HCT116 (cell line): ENCODE data around the gene RCVRN. TPM values are rescaled to one million over a fixed set of nuclear protein-coding genes. Genes with fewer than 3 reads are reported as not detected.

Experiments used
- ATAC-seq: fragments of 200-7000 bp; cut with Tn5 transposase; 2 replicates; pipeline ENCODE4 v1.9.1; 2020; ENCODE audit warnings: mild to moderate bottlenecking, moderate library complexity
- BruUV-seq: library from RNA; stranded (reverse); fragments of 400-500 nt; replicated peaks from 2 replicates; lab custom pipeline; 2021; lab: Mats Ljungman, UMichigan
- CTCF ChIA-PET: fragments of 300-600 bp; sonication (Branson Sonifier 250); formaldehyde crosslinking; loops from one replicate; lab custom pipeline; 2021; ENCODE audit warnings: antibody characterized with exemption; lab: Charles Lee
- POLR2A ChIA-PET: fragments of 300-600, 350-600 bp; sonication (Branson Sonifier 250); formaldehyde crosslinking; loops from one replicate; lab custom pipeline; 2021; ENCODE audit warnings: antibody characterized with exemption; lab: Charles Lee
- RAD21 ChIA-PET, 2 experiments: fragments of 300-600 bp; sonication (Branson Sonifier 250); formaldehyde crosslinking; loops; one replicate each; lab custom pipeline; 2023; ENCODE audit warnings: low total read pairs in 2 of 2; ENCODE audit not compliant: uncharacterized antibody in 2 of 2, unreplicated experiment in 2 of 2, low non-redundant PET in 1 of 2; lab: Charles Lee
- DNase-seq: peaks from one replicate; pipeline ENCODE4 v3.0.0-alpha.2; 2010; ENCODE audit warnings: low read depth, low spot score
- H2AFZ ChIP-seq: fragments of 200-600 bp; shearing (Covaris generic), sonication (generic); 2 replicates; pipeline ENCODE4 v1.6.1; 2017; ENCODE audit warnings: low read depth, mixed run types, mixed read lengths, antibody characterized with exemption, low read length; ENCODE audit not compliant: poor library complexity, severe bottlenecking
- H3K27ac ChIP-seq: 2 replicates; pipeline ENCODE4 v1.5.1; 2012; ENCODE audit warnings: low read depth, low read length
- H3K27me3 ChIP-seq: fragments of 200-600 bp; sonication (generic); 2 replicates; pipeline ENCODE4 v1.6.1; 2016; ENCODE audit warnings: mixed run types, low read length, mixed read lengths; ENCODE audit not compliant: insufficient read depth
- H3K36me3 ChIP-seq, 2 experiments: fragments of 200-500 bp in 1 of 2; fragments of 200-600 bp in 1 of 2; sonication (Bioruptor generic) in 1 of 2; sonication (generic) in 1 of 2; 2 replicates each; pipeline versions ENCODE4 v1.5.1 to v1.6.1; 2014 to 2016; ENCODE audit warnings: low read length in 2 of 2, inconsistent platforms in 1 of 2, mixed read lengths in 1 of 2, mixed run types in 1 of 2; ENCODE audit not compliant: insufficient read depth in 2 of 2, control insufficient read depth in 1 of 2
- H3K4me1 ChIP-seq, 2 experiments: fragments of 200-600 bp in 1 of 2; sonication (generic) in 1 of 2; 2 replicates each; pipeline versions ENCODE4 v1.5.1 to v1.6.1; 2012 to 2017; ENCODE audit warnings: low read length in 2 of 2, inconsistent platforms in 1 of 2, mild to moderate bottlenecking in 1 of 2, mixed read lengths in 1 of 2, mixed run types in 1 of 2, moderate library complexity in 1 of 2; ENCODE audit not compliant: insufficient read depth in 2 of 2, control insufficient read depth in 1 of 2
- H3K4me2 ChIP-seq: fragments of 200-600 bp; sonication (generic); 2 replicates; pipeline ENCODE4 v1.6.1; 2017; ENCODE audit warnings: mixed run types, low read length, mixed read lengths
- H3K4me3 ChIP-seq, 2 experiments: fragments of 200-600 bp in 1 of 2; sonication (generic) in 1 of 2; replicated peaks in 1 of 2; 2 replicates each; pipeline ENCODE4 v1.5.1; 2011 to 2016; ENCODE audit warnings: low read length in 2 of 2, control low read depth in 1 of 2, low read depth in 1 of 2, mild to moderate bottlenecking in 1 of 2, mixed read lengths in 1 of 2, mixed run types in 1 of 2
- H3K79me2 ChIP-seq: fragments of 200-600 bp; sonication (generic); 2 replicates; pipeline ENCODE4 v1.6.1; 2017; ENCODE audit warnings: mild to moderate bottlenecking, mixed run types, low read length, moderate library complexity, mixed read lengths; ENCODE audit not compliant: insufficient read depth
- H3K9ac ChIP-seq: fragments of 200-600 bp; sonication (generic); 2 replicates; pipeline ENCODE4 v1.6.1; 2016; ENCODE audit warnings: low read length, mixed read lengths
- H3K9me2 ChIP-seq: fragments of 200-600 bp; sonication (generic), shearing (Covaris generic); 2 replicates; pipeline ENCODE4 v1.6.1; 2017; ENCODE audit warnings: mixed run types, mild to moderate bottlenecking, moderate library complexity; ENCODE audit not compliant: insufficient read depth
- H3K9me3 ChIP-seq, 2 experiments: fragments of 200-500 bp in 1 of 2; fragments of 200-600 bp in 1 of 2; sonication (Bioruptor generic) in 1 of 2; sonication (generic) in 1 of 2; 2 replicates each; pipeline ENCODE4 v1.6.1; 2014 to 2017; ENCODE audit warnings: low read length in 2 of 2, mixed read lengths in 2 of 2, inconsistent platforms in 1 of 2, low read depth in 1 of 2, mild to moderate bottlenecking in 1 of 2, mixed run types in 1 of 2, moderate library complexity in 1 of 2; ENCODE audit not compliant: control insufficient read depth in 1 of 2, insufficient read depth in 1 of 2
- H4K20me1 ChIP-seq: fragments of 200-600 bp; sonication (generic), shearing (Covaris generic); 2 replicates; pipeline ENCODE4 v1.6.1; 2017; ENCODE audit warnings: mixed run types, mild to moderate bottlenecking, moderate library complexity; ENCODE audit not compliant: insufficient read depth
- EZH2 ChIP-seq: fragments of 200-600 bp; sonication (generic); IDR thresholded peaks from 2 replicates; pipeline ENCODE4 v1.6.1; 2017; ENCODE audit warnings: antibody characterized with exemption, mixed run types
- FOSL1 ChIP-seq: IDR thresholded peaks from 2 replicates; pipeline ENCODE4 v1.6.1; 2012; ENCODE audit warnings: low read depth
- POLR2A ChIP-seq: IDR thresholded peaks from 2 replicates; pipeline ENCODE4 v1.7.0; 2011; ENCODE audit warnings: borderline replicate concordance; ENCODE audit not compliant: insufficient read depth, insufficient read length; ENCODE audit errors: extremely low read depth
- SIN3A ChIP-seq: IDR thresholded peaks from 2 replicates; pipeline ENCODE4 v1.6.1; 2012; ENCODE audit warnings: low read depth
- SRF ChIP-seq: IDR thresholded peaks from 2 replicates; pipeline ENCODE4 v1.6.1; 2012; ENCODE audit warnings: low read depth
- YY1 ChIP-seq: IDR thresholded peaks from 2 replicates; pipeline ENCODE4 v1.6.1; 2011; ENCODE audit warnings: low read length, low read depth, moderate library complexity, mild to moderate bottlenecking; ENCODE audit not compliant: insufficient replicate concordance; ENCODE audit errors: extremely low read depth
- ZNF274 ChIP-seq: fragments of 200-500 bp; sonication (Bioruptor generic); IDR thresholded peaks from 2 replicates; pipeline ENCODE4 v1.6.1; 2014; ENCODE audit warnings: mild to moderate bottlenecking, low read depth, low read length, inconsistent platforms
- intact Hi-C: fragments of 100-400 bp; cut with micrococcal nuclease; formaldehyde crosslinking; loops from 2 replicates; pipeline ENCODE4 v1.10.0; 2022
- total RNA-seq: library from RNA; stranded (reverse); gene quantifications from one replicate; pipeline ENCODE4 v1.2.1, GENCODE V29; 2021; ENCODE audit not compliant: unreplicated experiment
- TF ChIP-seq, protein P1 (sequence below): IDR thresholded peaks from 2 replicates; pipeline ENCODE4 v1.6.1; 2012; ENCODE audit warnings: low read depth
- TF ChIP-seq, protein P2 (sequence below): IDR thresholded peaks from 2 replicates; pipeline ENCODE4 v1.6.1; 2012

The RCVRN gene
- total RNA-seq, 1 experiment from 2014 or later: not detected

DNA sequence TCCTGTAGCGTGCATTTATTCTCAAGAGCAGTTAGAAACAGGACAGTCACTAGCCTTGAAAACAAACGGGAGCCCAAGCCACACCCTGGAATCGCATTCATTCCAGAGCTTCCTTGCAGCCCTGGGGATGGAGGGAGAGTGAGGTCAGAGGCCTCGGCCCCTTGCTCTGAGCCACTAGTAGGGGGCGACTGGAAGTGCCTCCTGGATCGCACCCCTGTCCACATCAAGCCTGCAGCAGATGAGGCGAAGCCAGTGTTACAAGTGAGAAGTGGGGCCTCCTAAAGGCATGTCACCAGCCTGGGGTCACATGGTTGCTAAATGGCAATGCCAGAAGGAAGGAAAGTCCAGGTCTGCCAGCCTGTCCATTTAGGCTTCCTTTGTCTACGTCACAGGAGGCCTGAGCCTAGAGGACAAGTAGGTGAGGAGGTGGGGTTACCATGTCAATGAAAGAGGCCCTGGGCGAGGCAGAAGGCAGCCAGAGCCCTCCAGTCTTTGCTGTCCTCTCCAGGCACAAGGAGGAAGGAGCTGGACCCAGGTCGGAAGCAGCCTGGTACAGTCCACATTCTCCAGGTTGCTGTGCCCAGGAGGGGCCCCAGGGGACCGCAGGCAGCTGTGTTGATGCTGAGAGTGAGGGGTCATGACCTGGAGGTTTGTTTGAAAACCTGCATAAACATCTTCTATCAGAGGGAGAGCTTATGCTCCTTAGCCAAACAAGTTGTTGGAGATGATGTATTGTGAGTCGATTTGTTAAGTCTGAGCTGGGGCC, 3.0 kb upstream of the RCVRN start (continued):
- TF ChIP-seq, protein P1, sequence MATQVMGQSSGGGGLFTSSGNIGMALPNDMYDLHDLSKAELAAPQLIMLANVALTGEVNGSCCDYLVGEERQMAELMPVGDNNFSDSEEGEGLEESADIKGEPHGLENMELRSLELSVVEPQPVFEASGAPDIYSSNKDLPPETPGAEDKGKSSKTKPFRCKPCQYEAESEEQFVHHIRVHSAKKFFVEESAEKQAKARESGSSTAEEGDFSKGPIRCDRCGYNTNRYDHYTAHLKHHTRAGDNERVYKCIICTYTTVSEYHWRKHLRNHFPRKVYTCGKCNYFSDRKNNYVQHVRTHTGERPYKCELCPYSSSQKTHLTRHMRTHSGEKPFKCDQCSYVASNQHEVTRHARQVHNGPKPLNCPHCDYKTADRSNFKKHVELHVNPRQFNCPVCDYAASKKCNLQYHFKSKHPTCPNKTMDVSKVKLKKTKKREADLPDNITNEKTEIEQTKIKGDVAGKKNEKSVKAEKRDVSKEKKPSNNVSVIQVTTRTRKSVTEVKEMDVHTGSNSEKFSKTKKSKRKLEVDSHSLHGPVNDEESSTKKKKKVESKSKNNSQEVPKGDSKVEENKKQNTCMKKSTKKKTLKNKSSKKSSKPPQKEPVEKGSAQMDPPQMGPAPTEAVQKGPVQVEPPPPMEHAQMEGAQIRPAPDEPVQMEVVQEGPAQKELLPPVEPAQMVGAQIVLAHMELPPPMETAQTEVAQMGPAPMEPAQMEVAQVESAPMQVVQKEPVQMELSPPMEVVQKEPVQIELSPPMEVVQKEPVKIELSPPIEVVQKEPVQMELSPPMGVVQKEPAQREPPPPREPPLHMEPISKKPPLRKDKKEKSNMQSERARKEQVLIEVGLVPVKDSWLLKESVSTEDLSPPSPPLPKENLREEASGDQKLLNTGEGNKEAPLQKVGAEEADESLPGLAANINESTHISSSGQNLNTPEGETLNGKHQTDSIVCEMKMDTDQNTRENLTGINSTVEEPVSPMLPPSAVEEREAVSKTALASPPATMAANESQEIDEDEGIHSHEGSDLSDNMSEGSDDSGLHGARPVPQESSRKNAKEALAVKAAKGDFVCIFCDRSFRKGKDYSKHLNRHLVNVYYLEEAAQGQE: no peak
- no peak for TF ChIP-seq POLR2A
- TF ChIP-seq SRF: no peak

DNA sequence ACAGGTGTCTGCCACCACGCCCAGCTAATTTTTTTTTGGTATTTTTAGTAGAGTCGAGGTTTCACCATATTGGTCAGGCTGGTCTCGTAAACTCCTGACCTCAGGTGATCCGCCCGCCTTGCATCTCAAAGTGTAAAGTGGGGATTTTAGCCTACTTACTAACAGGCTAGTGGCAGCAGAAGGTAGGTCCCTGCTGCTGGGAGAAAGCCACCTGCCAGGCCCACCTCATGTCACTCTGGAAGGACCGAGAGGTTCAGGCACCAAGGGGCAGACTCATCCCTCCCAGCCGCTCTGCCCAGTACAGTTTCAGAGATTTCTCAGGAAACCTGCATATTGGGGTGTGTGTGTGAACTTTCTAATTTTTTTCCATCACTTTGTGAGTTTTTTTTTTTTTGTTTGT, 2.1 kb upstream of the RCVRN start:
- H2AFZ ChIP-seq: no peak overlapping the region
- H3K4me2 ChIP-seq: no peak overlapping the region
- no peaks in the 10 kb centered on the region for H3K79me2 ChIP-seq
- no peak overlapping the region for H3K27ac ChIP-seq
- CTCF ChIA-PET: no interaction called here
- no peaks in the 10 kb centered on the region for H3K27me3 ChIP-seq
- H3K9me2 ChIP-seq: no peaks in the 10 kb centered on the region
- no TSS peak for BruUV-seq
- ATAC-seq: no peak
- H4K20me1 ChIP-seq: no peaks in the 10 kb centered on the region
- no peaks in the 10 kb centered on the region for H3K4me1 ChIP-seq
- DNase-seq: no peak
- H3K9me3 ChIP-seq: no peaks in the 10 kb centered on the region
- TF ChIP-seq ZNF274 (no peak), POLR2A (no peak), SIN3A (no peak), EZH2 (no peak), FOSL1 (no peak), YY1 (no peak)
- TF ChIP-seq, protein P2, sequence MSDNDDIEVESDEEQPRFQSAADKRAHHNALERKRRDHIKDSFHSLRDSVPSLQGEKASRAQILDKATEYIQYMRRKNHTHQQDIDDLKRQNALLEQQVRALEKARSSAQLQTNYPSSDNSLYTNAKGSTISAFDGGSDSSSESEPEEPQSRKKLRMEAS: no peak
- POLR2A ChIA-PET: no interaction called here
- intact Hi-C loops: no loop called here
- RAD21 ChIA-PET: no interaction called here
- H3K9ac ChIP-seq: no peak overlapping the region
- H3K36me3 ChIP-seq: no peaks in the 10 kb centered on the region
- no peak overlapping the region for H3K4me3 ChIP-seq
